ENCODE measurements around the gene PARVB. TPM values are rescaled to one million over a fixed set of nuclear protein-coding genes. Genes with fewer than 3 reads are reported as not detected.

The PARVB gene
- total and polyA plus RNA-seq, 9 of the 15 experiments (the other 6 are each of a cell fraction or from before 2014, with no cell fraction given) = 1.1 to 59.2 (median 29.2) TPM

DNA sequence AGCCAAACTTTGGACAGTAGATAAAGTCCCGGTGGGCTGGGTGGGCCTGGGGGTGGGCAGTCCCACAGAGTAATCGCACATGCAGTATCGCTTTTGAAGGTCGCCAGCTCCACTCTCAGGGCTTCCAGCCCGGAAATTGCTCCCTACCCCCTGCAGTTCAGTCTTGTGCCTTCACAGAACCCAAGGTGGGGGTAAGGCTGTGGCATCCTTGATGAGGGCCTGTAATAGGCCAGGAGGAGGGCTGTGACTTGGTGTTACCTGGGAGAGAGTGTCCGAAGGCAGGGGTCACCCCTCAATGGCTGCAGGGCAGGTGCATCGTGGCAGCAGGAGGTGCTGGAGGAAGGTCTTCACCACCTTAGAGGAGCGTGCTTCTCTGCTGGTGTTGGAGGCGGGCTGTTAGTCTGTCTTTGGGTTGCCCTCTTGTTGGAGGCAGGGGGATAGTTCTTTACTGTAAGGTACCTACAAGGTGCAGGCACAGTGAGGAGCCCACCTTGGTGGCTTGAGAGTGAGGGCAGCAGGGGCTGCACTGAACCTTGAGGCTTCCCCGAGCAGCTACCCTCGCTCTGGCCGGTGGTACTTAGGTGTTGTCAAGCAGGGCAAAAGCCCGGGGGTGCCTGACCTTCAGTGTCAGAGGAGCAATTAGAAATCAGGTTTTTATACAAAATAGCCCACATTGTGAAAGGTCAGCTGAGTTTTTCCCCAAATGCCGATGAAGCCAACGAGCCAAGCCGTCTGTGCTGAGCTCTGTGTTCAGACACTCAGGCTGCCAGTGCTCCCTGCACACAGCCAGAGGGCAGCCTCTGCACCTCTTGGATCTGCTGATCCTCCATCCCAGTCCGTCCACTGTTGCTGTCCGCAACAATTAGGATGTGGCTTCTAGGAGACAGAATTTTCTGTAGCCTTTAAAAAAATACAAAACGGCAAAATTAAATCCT is 47.0 kb upstream of the PARVB start:
- DNase-seq (ENCODE audit: extremely low read depth in 1 of 4, low spot score in 3 of 4) (no peak), FAIRE-seq (no peak), ATAC-seq (no peak)
- Histone ChIP-seq H3K4me1 (replicated peaks in 1 of 2; ENCODE audit: control insufficient read depth in 2 of 2, insufficient read depth in 2 of 2, low read length in 2 of 2) (no peaks in the 10 kb centered on the region; a peak in 1 of 5 replicates), H3K27me3 (ENCODE audit: control insufficient read depth in 2 of 2, insufficient read depth in 2 of 2, low read length in 2 of 2) (no peaks in the 10 kb centered on the region), H4K20me1 (replicated peaks; ENCODE audit: control insufficient read depth, insufficient read depth, low read length) (no peaks in the 10 kb centered on the region), H3K27ac (ENCODE audit: extremely low read depth, low read depth, low read length) (no peak overlapping the region), H3K9ac (ENCODE audit: insufficient read depth in 1 of 2, low read depth in 2 of 2, low read length in 2 of 2) (no peak overlapping the region), H3K9me1 (ENCODE audit: control insufficient read depth, insufficient read depth, low read length) (no peaks in the 10 kb centered on the region), H3K4me3 (no peak overlapping the region), H3K36me3 (ENCODE audit: control insufficient read depth, insufficient read depth, low read length) (peaks cover 84% of the 10 kb centered on the region), H3K9me3 (replicated peaks; ENCODE audit: control insufficient read depth, insufficient read depth, low read depth, low read length) (no peaks in the 10 kb centered on the region), H3K79me2 (ENCODE audit: control insufficient read depth, insufficient read depth, low read length) (no peaks in the 10 kb centered on the region), H3K4me2 (ENCODE audit: insufficient read depth, low read length) (no peak overlapping the region), H2AFZ (ENCODE audit: low read depth, low read length) (no peak overlapping the region)
- ChIA-PET CTCF (ENCODE audit: low intra/inter-chr PET ratio) (no interaction called here), POLR2A (interaction anchor here (0.7 kb wide), 1 partner anchor 32 kb away, joined by 3 read pairs; no protein-coding TSS in a partner anchor)
- 95% methylated on average over 16 of the region's 19 CpGs for WGBS (ENCODE audit: insufficient coverage, low coverage, missing lambda C conversion rate)
- intact Hi-C loops (cut with micrococcal nuclease) = no loop called here
- BruUV-seq (replicated peaks) = no TSS peak
- in situ Hi-C loops (cut with MboI) = no loop called here
- TF ChIP-seq HNRNPLL (IDR thresholded peaks at IDR 0.05; ENCODE audit: low read depth, low read length, poor library complexity, severe bottlenecking) = no peak
- TF ChIP-seq, protein P1, sequence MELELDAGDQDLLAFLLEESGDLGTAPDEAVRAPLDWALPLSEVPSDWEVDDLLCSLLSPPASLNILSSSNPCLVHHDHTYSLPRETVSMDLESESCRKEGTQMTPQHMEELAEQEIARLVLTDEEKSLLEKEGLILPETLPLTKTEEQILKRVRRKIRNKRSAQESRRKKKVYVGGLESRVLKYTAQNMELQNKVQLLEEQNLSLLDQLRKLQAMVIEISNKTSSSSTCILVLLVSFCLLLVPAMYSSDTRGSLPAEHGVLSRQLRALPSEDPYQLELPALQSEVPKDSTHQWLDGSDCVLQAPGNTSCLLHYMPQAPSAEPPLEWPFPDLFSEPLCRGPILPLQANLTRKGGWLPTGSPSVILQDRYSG (tag; conservative IDR thresholded peaks at IDR 0.05; ENCODE audit: low read depth) = no peak
- TF ChIP-seq PHB (CRISPR knock-in tag; IDR thresholded peaks at IDR 0.05) = no peak
- TF ChIP-seq, protein P2, sequence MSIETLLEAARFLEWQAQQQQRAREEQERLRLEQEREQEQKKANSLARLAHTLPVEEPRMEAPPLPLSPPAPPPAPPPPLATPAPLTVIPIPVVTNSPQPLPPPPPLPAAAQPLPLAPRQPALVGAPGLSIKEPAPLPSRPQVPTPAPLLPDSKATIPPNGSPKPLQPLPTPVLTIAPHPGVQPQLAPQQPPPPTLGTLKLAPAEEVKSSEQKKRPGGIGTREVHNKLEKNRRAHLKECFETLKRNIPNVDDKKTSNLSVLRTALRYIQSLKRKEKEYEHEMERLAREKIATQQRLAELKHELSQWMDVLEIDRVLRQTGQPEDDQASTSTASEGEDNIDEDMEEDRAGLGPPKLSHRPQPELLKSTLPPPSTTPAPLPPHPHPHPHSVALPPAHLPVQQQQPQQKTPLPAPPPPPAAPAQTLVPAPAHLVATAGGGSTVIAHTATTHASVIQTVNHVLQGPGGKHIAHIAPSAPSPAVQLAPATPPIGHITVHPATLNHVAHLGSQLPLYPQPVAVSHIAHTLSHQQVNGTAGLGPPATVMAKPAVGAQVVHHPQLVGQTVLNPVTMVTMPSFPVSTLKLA (conservative IDR thresholded peaks at IDR 0.05) = no peak
- TF ChIP-seq ZNF583 (CRISPR knock-in tag; IDR thresholded peaks at IDR 0.05) = no peak
- no peak for TF ChIP-seq SAFB (IDR thresholded peaks at IDR 0.05; ENCODE audit: borderline replicate concordance, low read depth, low read length)
- TF ChIP-seq, protein P3, sequence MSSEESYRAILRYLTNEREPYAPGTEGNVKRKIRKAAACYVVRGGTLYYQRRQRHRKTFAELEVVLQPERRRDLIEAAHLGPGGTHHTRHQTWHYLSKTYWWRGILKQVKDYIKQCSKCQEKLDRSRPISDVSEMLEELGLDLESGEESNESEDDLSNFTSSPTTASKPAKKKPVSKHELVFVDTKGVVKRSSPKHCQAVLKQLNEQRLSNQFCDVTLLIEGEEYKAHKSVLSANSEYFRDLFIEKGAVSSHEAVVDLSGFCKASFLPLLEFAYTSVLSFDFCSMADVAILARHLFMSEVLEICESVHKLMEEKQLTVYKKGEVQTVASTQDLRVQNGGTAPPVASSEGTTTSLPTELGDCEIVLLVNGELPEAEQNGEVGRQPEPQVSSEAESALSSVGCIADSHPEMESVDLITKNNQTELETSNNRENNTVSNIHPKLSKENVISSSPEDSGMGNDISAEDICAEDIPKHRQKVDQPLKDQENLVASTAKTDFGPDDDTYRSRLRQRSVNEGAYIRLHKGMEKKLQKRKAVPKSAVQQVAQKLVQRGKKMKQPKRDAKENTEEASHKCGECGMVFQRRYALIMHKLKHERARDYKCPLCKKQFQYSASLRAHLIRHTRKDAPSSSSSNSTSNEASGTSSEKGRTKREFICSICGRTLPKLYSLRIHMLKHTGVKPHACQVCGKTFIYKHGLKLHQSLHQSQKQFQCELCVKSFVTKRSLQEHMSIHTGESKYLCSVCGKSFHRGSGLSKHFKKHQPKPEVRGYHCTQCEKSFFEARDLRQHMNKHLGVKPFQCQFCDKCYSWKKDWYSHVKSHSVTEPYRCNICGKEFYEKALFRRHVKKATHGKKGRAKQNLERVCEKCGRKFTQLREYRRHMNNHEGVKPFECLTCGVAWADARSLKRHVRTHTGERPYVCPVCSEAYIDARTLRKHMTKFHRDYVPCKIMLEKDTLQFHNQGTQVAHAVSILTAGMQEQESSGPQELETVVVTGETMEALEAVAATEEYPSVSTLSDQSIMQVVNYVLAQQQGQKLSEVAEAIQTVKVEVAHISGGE (CRISPR knock-in tag; IDR thresholded peaks at IDR 0.05) = no peak
- no peak for TF ChIP-seq ZNF184 (CRISPR knock-in tag; IDR thresholded peaks at IDR 0.05)
- TF ChIP-seq ZNF408 (CRISPR knock-in tag; IDR thresholded peaks at IDR 0.05; ENCODE audit: low read depth) = no peak
- TF ChIP-seq RBM17 (IDR thresholded peaks at IDR 0.05; ENCODE audit: borderline replicate concordance, low read depth, low read length) = no peak
